OCI-LY3 (cell line): ENCODE data around the gene MB21D2.

Experiments used
- H2AFZ ChIP-seq: fragments of 200-600, 300-600 bp; shearing (Covaris generic); 2 replicates; pipeline ENCODE4 v1.6.0; 2014; ENCODE audit warnings: antibody characterized with exemption, low read depth, low read length
- H3K27ac ChIP-seq: fragments of 200-600, 300-600 bp; sonication (generic); 2 replicates; pipeline ENCODE4 v1.5.1; 2014; ENCODE audit warnings: mild to moderate bottlenecking, low read length, moderate library complexity, mixed read lengths
- H3K27me3 ChIP-seq: fragments of 200-600, 300-600 bp; sonication (generic); 2 replicates; pipeline ENCODE4 v1.6.1; 2014; ENCODE audit warnings: low read depth, low read length, mixed read lengths
- H3K36me3 ChIP-seq: fragments of 200-600, 300-600 bp; sonication (generic); replicated peaks from 2 replicates; pipeline ENCODE3; 2014; ENCODE audit warnings: low read depth, low read length, mixed read lengths
- H3K4me1 ChIP-seq: fragments of 300-600, 200-600 bp; sonication (generic); 2 replicates; pipeline ENCODE4 v1.6.1; 2014; ENCODE audit warnings: low read length, mixed read lengths
- H3K4me2 ChIP-seq: fragments of 200-600, 300-600 bp; sonication (generic); 2 replicates; pipeline ENCODE4 v1.6.1; 2014; ENCODE audit warnings: low read length, mixed read lengths
- H3K4me3 ChIP-seq: fragments of 300-600, 200-600 bp; sonication (generic); 2 replicates; pipeline ENCODE4 v1.5.1; 2014; ENCODE audit warnings: antibody characterized with exemption, mild to moderate bottlenecking, low read length, moderate library complexity
- H3K79me2 ChIP-seq: fragments of 300-600, 200-600 bp; shearing (Covaris generic); 2 replicates; pipeline ENCODE4 v1.6.1; 2014; ENCODE audit warnings: mild to moderate bottlenecking, low read length, mixed read lengths
- H3K9ac ChIP-seq: fragments of 300-600, 200-600 bp; shearing (Covaris generic); 2 replicates; pipeline ENCODE4 v1.6.0; 2014; ENCODE audit warnings: mild to moderate bottlenecking, low read length, moderate library complexity
- H3K9me3 ChIP-seq: fragments of 200-600, 300-600 bp; shearing (Covaris generic); 2 replicates; pipeline ENCODE4 v1.6.1; 2014; ENCODE audit warnings: low read length, mixed read lengths; ENCODE audit not compliant: insufficient read depth
- H4K20me1 ChIP-seq: fragments of 200-600, 300-600 bp; sonication (generic); 2 replicates; pipeline ENCODE4 v1.6.1; 2016; ENCODE audit warnings: low read length, mixed read lengths; ENCODE audit not compliant: insufficient read depth
- EZH2phosphoT487 ChIP-seq: fragments of 200-600 bp; shearing (Covaris generic); IDR thresholded peaks from 2 replicates; pipeline ENCODE4 v1.6.1; 2018; ENCODE audit warnings: antibody characterized with exemption, mixed run types, low read depth
- TF ChIP-seq, protein P1 (sequence below): fragments of 200-600, 300-600 bp; sonication (generic); IDR thresholded peaks from 2 replicates; pipeline ENCODE4 v1.5.1; 2014; ENCODE audit warnings: antibody characterized with exemption, low read length, low read depth

The MB21D2 gene

DNA sequence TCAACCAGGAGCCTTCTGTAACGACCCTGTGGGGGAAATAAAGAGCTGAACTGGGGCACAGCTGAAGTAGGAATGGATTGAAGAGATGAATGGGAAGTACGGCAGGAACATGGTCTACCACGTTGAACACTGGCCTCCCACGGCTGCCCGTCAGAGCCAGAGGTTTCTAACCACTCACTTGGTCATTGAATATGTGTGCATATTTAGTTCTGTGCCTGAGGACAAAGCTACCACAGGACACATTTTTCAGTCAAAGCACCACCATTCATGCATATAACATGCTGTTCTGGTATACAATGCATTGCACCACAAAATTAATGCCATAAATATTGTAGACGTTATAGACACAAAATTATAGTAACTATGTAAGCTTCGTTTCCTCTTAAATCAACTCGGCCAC, 75.5 kb downstream of the MB21D2 start:
- H3K36me3 ChIP-seq = no peaks in the 10 kb centered on the region
- no peak overlapping the region for H3K4me3 ChIP-seq
- H3K9ac ChIP-seq = no peak overlapping the region
- no peak overlapping the region for H3K4me2 ChIP-seq
- H3K9me3 ChIP-seq = no peaks in the 10 kb centered on the region
- H3K79me2 ChIP-seq = no peaks in the 10 kb centered on the region
- H3K27ac ChIP-seq = no peak overlapping the region
- H2AFZ ChIP-seq = no peak overlapping the region
- no peaks in the 10 kb centered on the region for H4K20me1 ChIP-seq
- no peak for TF ChIP-seq EZH2phosphoT487
- TF ChIP-seq, protein P1, sequence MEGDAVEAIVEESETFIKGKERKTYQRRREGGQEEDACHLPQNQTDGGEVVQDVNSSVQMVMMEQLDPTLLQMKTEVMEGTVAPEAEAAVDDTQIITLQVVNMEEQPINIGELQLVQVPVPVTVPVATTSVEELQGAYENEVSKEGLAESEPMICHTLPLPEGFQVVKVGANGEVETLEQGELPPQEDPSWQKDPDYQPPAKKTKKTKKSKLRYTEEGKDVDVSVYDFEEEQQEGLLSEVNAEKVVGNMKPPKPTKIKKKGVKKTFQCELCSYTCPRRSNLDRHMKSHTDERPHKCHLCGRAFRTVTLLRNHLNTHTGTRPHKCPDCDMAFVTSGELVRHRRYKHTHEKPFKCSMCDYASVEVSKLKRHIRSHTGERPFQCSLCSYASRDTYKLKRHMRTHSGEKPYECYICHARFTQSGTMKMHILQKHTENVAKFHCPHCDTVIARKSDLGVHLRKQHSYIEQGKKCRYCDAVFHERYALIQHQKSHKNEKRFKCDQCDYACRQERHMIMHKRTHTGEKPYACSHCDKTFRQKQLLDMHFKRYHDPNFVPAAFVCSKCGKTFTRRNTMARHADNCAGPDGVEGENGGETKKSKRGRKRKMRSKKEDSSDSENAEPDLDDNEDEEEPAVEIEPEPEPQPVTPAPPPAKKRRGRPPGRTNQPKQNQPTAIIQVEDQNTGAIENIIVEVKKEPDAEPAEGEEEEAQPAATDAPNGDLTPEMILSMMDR = no peak
- H3K27me3 ChIP-seq = 0 out of 2 replicates have a peak, but pooled peaks cover 4% of the 10 kb centered on the region
- H3K4me1 ChIP-seq = peaks cover 7% of the 10 kb centered on the region

DNA sequence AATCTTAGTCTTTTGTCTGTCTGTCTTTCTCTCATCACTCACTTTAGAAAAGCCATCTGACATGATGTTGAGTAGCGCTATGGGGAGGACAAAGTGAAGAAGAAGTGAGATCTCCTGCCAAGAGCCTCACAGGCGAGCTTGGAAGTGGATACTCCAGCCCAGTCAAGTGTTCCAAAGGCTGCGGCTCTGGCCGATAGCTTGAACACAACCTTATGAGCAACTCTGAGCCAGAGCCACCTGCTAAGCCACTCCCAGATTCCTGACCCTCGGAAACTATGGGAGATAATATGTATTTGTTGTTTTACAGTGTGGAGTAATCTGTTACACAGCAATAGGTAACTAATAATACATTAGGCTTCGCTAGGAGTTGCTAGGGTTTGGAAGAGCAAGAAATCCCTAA, 76.2 kb downstream of the MB21D2 start:
- H2AFZ ChIP-seq = no peak overlapping the region
- H3K79me2 ChIP-seq = no peaks in the 10 kb centered on the region

DNA sequence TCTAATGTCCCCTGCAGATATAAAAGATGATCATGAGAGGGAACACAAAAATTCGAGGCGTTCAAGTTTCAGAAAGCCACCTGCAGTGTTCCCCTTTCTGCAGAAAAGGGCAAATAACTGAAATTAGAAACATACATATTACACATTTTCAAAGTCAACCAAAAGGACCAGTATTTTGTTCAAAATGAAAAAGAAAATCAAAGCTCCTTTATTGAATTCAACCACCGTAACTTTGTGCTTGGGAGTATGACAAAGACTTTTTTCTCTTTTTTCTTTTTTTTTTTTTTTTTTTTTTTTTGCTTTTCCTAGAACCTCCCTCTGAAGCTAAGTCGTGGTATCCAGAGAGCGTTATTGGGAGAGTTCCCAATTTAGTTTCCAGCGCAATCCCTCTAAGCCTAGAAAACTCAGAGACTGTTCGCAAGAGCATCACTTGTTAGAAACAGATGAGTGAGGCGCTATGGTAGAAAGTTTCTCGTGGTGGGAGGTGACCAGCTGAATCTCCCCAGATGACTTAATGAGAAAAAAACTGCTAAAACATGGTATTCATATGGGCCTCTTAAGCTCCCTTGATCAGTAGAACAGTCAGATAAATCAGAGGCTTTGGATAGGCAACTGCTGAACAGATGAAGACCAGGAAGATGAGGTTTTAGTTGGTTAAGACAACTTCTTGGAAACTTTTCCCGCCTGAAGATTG, 77.4 kb downstream of the MB21D2 start:
- H3K36me3 ChIP-seq = no peaks in the 10 kb centered on the region
- H3K27me3 ChIP-seq = 0 out of 2 replicates have a peak, but pooled peaks cover 4% of the 10 kb centered on the region
- no peak overlapping the region for H3K4me3 ChIP-seq
- H4K20me1 ChIP-seq = no peaks in the 10 kb centered on the region
- H3K27ac ChIP-seq = no peak overlapping the region
- TF ChIP-seq EZH2phosphoT487 = no peak
- TF ChIP-seq, protein P1 = no peak
- H3K79me2 ChIP-seq = no peaks in the 10 kb centered on the region
- H2AFZ ChIP-seq = no peak overlapping the region
- H3K4me2 ChIP-seq = no peak overlapping the region
- no peak overlapping the region for H3K9ac ChIP-seq
- H3K9me3 ChIP-seq = no peaks in the 10 kb centered on the region
- peaks cover 7% of the 10 kb centered on the region for H3K4me1 ChIP-seq

More for the DNA sequence above, 76.2 kb downstream of the MB21D2 start:
- Histone ChIP-seq H3K9ac (no peak overlapping the region), H3K9me3 (no peaks in the 10 kb centered on the region), H3K4me2 (no peak overlapping the region), H3K4me3 (no peak overlapping the region), H3K27ac (no peak overlapping the region), H4K20me1 (no peaks in the 10 kb centered on the region), H3K4me1 (peaks cover 7% of the 10 kb centered on the region), H3K27me3 (0 out of 2 replicates have a peak, but pooled peaks cover 4% of the 10 kb centered on the region), H3K36me3 (no peaks in the 10 kb centered on the region)
- no peak for TF ChIP-seq EZH2phosphoT487
- TF ChIP-seq, protein P1 = no peak

DNA sequence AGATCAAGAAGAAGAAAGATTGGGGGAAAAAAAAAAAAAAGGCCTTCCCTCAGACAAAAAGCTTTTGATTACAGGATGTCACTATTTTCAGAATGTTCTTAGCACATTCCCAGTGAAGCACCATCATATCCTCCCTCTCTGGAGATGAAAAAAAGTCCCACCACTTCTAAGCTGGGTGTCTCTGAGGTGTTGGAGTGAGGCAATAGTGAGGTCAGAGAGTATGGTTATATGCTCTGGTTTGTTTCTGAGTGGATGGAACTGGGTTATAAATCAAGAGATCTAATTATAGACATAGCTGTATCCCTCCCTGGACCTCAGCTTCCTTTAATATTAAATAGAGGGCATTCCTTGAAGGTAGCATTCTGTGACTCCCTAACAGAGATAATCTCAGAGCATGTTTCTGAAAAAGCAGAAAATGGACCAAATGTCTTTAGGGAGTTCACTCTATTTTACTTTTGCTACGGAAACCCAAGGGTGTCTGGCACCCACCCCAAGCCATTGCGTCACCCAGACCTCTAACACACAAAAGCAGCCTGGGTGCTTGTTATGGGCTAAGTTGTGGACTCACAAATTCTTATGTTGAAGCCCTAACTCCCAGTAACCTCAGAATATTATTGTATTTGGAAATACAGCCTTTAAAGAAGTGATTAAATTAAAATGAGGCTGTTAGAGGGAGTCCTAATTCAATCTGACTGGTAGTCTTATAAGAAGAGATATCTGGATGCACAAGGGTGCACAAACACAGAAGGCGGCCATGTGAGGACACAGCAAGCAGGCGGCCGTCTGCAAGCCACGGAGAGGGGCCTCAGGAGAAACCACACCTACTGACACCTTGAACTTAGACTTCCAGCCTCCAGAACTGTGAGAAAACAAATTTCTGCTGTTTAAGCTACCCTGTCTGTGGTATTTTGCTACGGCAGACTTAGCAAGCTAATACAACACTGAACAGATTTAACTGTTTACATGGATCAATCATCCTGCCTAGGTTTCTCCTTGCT, 81.5 kb downstream of the MB21D2 start:
- Histone ChIP-seq H3K27me3 (no peaks in the 10 kb centered on the region), H4K20me1 (no peaks in the 10 kb centered on the region), H3K36me3 (no peaks in the 10 kb centered on the region), H2AFZ (no peak overlapping the region), H3K9me3 (no peaks in the 10 kb centered on the region), H3K4me2 (no peak overlapping the region), H3K27ac (no peak overlapping the region), H3K4me3 (no peak overlapping the region), H3K79me2 (no peaks in the 10 kb centered on the region), H3K4me1 (peaks cover 8% of the 10 kb centered on the region), H3K9ac (no peak overlapping the region)
- TF ChIP-seq, protein P1 = no peak
- TF ChIP-seq EZH2phosphoT487 = no peak
